GM19035 (cell line): Measurements from ENCODE around the gene EPAS1.
A peak's percentile ranks its signal among the peaks of the same experiment; 100 is the strongest.

ENCODE experiments used
- ATAC-seq: cut with Tn5 transposase; IDR thresholded peaks from one replicate; pipeline ENCODE4 v1.9.1; 2021; ENCODE audit not compliant: unreplicated experiment

Gene EPAS1

DNA sequence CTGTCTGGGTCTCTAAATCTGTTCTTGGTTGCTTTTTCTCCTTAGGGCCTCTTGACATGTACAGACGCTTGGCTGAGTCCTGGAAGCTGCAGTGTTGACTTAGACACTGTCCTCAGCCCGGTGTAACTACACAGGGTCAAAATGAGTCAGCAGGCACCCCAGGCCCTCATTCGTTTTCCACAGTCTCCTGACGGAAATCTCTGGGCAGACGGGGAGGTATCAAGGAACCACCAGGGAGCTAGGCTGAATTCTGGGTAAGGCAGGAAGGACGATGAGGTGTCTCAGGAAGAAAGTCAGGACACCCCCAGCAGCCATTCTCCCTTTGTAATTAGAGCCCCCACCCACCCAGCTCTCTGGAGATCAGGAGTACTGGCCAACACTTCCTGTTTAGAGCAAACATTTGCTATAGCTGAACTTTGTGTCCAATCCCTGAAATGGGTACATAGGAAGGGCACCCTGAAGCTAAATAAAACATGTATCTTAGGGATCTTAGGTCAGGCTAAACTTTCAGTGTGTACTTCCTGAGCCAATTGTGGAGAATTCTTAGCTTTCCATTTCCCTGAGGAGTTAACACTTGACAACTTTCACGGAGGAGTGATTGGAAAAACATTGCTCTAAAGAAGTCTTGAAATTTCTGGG is 23.9 kb upstream of the EPAS1 start:
- no peak for ATAC-seq

DNA sequence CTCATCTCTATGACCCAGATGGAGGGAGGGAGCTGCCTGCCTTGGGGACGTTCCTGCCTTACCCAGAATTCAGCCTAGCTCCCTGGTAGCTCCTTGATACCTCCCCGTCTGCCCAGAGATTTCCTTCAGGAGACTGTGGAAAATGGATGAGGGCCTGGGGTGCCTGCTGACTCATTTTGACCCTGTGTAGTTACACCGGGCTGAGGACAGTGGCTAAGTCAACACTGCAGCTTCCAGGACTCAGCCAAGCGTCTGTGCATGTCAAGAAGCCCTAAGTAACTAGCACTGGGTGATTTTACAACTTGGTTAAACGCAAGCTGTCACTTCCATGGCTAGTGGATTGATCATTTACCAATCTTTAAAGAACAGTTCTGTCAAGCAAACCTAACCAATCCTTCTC is 23.3 kb upstream of the EPAS1 start:
- ATAC-seq = no peak

DNA sequence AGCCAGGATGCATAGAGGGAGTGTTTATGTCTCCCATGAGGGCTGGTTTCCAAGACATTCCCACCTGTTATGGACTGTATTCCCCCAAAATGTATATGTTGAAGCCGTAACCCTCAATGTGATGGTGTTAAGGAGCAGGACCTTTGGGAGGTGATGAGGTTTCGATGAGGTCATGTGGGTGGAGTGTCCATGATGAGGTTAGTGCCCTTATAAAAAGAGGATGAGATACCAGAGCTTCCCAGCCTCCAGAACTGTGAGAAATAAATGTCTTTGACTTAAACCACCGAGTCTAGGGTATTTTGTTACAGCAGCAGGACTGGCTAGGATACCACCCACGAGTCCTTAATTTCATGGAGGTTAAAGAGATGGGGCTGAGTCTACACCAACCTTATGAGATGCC is 22.6 kb upstream of the EPAS1 start:
- ATAC-seq = no peak

DNA sequence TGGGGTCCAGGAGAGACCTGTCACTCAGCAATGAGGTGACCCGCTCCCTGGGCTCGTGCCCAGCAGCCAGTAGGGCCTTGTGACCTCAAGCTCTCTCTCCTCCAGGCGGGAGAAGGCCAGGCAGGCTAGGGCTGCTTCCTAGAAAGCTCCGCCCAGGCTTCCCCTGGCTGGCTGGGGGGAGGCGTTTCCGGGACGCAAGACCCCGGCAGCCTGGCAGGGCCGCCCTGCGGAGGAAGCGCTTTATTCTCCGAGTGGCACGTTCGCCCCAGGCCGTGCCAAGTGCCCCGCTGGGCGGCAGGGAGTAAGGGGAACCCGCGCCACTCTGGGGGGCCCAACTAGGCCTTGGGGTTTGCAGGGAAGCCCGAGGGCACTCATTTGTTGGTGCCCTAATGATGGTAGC is 21.2 kb upstream of the EPAS1 start:
- no peak for ATAC-seq

DNA sequence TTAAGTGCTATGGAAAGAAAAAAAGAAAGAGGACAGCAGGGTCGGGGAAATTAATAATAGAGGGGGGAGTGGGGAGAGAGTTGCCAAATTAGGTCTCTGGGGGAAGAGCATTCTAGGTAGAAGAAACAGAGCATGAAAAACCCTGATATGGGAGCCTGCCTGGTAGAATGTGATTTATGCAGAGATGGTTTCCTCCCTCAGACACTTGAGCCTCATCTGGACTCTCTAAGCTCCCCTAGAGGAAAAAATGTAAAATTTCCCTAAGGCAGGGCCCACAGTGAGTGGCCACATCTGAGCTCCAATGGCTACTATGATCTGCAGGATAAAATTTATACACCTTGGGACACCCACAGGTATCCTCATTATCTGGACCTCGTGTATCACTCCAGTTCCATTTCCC is 20.6 kb upstream of the EPAS1 start:
- no peak for ATAC-seq

DNA sequence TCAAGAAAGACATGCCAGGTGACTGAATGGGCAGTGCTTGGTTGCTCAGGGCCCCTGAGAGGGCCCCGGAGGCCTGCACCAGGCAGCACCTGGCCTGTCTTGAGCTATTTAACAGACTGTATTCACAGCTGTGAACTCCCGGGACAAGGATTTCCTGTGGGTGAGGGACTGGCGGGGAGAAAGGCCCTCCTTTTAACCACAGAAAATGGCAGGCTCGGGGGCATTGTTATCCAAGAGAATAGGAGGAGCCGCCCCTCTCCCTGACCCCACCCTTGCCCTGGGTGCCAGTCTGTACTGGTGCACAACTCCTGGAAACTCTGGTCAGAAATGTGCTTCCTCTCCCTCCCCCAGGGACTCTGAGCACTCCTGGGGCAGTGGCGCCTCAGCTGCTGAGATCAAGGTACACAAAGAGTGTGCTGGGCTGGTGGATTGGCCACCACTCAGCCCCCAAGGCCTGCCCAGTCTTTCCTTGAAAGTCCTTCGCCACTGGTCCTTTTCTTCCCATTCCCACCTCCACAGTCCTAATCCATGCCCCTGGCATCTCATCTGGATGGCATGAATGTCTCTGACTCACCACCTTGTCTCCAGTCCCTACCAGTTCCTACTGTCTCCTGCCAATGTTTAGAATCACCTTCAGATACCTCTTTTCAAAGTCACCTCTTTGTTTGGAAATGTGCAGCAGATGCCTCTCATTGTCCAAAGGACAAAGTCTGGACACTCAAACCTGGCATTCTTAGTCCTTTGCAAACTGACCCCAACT is 19.6 kb upstream of the EPAS1 start:
- no peak for ATAC-seq

DNA sequence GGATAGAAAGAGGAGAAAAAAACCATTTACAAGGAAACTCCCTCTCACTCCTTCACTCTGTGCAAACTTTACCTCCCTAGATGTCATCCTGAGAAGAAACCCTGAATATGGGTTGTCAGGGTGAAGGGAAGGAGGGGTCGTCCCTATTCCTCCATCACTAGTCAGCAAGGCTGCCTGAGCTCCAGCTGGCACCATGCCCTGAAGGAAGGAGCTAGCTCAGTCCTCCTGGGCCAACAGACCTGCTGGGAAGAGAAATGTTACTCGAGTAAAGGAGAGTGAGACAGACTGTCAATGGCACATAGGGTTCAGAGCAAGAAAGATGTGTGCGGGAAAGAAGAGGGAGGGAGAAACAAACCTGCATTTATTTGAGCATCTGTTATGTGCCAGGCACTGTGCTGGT is 18.3 kb upstream of the EPAS1 start:
- no peak for ATAC-seq

DNA sequence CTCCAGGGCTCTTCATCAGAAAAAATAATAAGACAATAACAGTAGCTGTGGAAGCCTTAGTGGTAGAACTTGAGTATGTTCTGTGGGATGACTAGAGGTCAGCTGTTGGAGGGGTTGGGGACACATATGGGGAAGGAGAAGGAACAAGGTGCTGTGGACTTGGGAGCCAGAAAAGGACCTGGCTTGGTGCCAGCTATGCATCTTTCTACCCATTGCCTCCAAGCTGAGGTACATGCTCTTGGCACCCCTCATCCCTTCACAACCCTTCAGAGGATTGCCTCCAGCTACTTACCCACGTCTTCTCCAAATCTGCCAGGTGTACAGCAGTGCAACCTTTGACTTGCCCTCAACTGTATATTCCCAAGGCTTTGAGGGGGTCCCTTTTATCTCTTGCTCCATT is 15.3 kb upstream of the EPAS1 start:
- no peak for ATAC-seq

DNA sequence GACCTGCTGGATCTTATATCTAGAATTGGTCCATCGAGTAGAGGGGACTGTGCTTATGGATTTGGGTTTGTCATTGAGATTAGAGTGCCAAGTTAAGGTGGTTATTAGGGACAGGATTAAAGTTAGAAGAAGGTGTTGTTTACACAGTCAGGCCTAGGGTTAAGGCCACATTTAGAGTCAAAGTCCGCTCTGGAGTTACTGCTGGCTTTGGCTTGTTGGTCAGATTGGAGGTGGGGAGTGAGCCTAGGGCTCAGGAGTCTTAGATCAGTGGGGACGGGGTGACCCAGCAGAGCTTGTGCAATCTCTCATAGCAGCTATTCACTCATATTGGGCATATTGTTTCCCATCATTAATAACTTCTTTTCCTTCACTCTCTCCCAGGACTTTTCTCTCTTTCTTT is 13.5 kb upstream of the EPAS1 start:
- ATAC-seq = no peak

DNA sequence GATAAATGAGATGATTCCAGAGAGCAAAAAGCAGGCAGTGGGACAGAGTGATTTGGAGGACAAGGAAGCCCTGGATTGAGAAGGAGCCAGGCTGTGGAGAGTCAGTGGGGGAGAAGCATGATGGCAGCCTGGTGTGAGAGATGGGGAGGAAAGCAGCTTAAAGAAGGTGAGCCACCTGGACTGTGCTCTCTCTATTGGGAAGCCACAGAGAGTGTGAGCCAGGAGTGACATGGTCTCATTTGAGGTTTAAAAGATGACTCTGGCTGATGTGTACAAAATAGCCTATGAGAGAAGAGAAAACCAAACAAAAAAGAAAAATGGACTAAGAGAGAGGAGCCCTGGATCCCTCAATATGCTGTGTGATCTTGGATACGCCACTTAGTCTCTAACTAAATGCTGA is 12.9 kb upstream of the EPAS1 start:
- ATAC-seq = no peak

DNA sequence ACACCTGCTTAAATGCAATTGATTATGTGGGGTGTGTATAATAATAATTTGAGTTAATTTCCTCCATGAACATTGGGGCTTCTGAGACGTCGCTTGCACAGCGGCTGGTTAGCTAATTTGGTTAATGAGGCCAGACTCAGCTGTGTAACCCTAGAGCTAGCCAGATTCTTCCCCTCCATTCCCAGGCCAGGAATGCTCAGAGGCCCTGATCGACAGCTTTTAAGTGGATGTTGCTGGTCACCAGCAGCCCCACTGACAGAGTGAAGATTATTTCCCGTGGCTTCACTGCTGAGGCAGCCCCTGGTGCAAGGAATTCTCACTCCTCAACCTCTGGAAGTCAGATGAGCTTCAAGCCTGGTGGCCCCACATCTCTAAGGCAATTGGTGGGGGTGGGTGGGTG is 12.4 kb upstream of the EPAS1 start:
- no peak for ATAC-seq

DNA sequence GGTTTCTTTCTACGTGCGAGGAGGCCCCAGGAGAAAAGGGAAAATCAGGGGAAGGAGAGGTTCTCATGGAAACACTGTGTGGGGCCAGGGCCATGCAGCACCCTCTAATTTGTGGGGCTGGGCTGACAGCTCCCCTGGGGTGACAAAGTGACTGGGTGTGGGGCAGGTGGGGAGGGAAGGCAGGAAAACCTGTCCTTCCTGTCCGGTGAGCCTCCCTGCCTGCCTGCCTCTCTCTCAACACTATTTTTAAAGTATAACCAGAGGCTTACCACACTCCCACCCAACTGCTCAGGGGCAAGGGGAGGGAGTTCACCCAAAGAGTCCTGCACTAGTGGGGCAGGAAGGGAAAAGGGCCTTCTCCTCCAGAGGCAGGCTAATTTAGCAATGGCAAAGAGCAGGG is 10.5 kb upstream of the EPAS1 start:
- ATAC-seq = no peak

DNA sequence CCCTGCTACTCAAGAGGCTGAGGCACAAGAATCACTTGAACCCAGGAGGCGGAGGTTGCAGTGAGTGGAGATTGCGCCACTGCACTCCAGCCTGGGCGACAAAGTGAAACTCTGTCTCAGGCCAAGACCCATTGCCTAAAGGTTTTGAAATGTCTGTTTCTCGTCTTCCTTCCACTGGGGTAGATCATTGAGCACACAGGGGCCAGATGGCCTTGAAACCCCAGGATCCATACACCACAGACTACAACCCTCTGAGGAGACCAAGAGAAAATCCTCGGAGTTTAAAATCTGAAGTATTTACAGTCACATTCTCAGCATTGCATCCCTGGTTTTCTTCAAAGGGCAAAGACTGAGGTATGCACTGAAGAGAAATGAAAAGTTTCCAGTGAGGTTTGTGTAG is 7.1 kb upstream of the EPAS1 start:
- ATAC-seq = no peak

DNA sequence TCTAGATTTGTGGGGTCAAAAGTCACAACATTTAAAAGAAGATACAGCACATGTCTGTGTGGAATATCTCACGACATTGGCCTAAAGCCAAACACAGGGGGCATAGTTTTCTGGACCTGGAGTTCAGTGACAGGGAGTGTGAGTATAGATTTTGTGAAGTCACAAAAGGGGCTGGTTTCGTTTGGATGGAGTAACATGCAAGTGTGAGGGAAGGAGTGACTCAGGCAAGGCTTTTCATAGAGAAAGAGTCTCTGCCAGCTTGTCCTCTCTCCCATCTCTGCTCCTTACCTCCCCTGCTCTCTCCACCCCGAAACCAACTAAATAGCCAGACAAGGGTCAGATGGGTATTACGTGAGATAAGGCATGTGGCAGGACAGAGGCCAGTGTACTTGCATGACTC is 3.7 kb upstream of the EPAS1 start:
- ATAC-seq = no peak

DNA sequence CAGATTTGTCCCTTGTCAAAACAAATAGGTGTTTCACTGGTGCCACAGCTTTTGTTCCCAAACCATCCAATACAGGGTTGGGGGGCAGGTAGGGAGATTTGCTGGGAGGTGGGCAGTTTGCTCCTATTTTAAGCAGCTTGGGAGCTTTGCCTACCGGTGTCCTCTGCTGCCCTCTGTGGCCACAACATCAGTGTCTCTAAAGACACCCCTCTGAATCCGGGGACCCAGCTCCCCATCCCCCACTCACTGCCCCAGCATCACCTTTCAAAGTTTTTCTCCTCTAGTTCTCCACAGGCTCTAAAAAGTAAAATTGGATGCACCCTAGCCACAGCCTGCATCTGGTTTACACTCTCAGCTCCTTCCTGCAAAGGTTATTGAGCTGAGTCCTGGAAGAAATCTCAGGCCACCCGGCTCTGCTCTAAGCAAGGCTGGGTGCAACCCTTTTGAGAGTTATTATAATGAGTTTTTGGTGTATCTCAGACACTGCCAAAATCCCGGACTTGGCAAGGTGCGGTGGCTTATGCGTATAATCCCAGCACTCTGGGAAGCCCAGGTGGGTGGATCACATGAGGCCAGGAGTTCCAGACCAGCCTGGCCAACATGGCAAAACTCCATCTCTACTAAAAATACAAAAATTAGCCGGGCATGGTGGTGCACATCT is 2.9 kb upstream of the EPAS1 start:
- ATAC-seq = no peak

DNA sequence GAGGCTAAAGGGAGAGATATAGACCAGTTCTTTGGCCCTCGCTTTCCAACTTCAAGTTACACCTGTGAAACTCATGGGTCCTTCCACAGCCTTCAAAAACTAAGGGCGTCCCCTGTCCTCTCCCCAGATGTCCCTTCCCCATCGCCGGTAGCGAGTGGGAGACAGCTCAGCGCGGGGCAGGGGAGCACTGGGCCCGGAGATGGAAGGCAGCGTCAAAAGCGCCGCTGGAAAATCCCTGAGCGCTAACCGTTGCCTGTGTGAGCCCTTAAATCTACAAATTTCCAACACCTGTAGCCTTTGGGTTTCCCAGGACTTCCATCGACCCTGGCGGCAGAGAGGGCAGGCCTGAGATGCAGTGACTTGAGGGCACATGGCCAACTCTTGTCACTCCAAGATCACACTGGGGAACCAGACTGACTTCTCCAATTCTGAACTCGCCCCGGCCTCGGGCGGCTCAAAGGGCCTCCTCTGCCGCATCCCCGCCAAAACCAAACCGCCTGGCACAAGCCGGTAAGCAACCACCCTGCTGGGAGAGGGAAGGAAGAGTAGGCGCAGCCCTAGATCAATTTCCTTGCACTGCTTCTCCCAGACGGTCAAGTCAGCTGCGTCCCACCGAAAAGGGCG is 879 bp upstream of the EPAS1 start:
- no peak for ATAC-seq

DNA sequence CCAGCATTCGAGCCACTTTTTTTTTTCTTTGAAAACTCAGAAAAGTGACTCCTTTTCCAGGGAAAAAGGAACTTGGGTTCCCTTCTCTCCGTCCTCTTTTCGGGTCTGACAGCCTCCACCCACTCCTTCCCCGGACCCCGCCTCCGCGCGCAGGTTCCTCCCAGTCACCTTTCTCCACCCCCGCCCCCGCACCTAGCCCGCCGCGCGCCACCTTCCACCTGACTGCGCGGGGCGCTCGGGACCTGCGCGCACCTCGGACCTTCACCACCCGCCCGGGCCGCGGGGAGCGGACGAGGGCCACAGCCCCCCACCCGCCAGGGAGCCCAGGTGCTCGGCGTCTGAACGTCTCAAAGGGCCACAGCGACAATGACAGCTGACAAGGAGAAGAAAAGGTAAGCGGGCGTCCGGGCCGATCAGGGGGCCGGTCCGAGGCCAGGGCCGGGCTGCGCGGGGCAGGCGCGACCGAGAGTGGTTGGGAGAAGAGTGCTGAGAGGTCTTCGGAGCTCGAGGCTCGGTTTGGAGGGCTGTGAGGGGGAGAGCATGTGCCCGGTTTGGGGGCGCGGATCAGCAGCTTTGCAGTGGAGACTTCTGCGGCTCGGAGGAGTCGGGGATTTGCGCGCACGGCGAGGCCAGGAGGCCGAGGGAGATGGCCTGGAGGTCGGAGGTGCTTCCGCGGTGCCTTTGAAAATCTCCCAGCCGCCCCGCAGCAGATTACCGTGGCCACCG is 502 bp downstream of the EPAS1 start:
- peak; percentile 38 for ATAC-seq

DNA sequence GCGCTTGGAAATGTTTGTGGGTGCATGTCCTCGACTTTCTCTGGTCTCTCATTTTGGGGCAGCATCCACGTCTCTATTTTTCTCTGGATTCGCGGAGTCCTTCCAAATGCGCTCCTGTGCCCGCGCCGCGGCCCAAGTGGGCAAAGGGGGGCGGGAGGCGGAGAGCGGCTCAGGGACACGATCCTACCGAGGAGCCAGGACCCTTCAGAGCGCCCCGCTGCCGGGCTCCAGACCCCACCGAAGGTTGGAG is 990 bp downstream of the EPAS1 start:
- no peak for ATAC-seq

DNA sequence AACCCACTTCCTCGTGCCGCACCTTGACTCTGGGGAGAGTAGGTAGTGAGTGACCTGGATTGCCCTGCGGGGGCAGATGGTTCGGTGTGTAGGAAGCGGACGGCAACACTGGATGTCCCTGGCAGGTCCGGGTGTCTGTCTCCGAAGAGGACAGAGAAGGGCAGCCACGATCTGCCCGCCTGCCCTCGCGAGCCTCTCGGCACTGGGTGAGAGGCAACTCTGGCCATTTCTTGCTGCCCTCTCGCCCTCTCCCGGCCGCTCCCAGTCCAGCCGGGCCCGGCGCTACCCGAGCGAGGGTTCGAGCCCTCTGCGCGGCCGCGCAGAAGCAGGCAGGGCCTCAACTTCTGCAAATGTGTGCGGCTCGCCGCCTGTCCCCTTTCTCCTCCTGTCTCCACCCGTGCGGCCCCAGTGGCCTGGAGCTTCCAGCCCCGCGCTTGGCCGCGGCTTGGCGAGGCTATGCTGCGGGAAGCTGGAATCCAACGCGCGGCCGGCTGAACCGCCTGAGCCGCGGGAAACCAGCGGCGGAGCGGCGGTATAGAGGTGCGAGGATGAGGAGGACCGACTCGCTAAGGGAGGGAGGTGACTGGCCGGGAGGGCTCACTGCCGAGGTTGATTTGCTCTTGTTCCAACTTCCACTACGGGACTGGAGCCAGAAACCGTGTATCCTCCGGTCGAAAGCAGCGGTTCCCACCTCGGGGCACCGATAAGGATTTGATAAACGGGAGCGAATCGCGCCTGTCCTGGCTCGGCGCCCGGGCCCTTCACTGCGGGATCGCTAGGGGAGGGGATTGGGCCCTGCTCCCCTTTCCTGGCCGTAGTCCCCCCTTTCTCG is 1.5 kb downstream of the EPAS1 start:
- ATAC-seq = no peak

DNA sequence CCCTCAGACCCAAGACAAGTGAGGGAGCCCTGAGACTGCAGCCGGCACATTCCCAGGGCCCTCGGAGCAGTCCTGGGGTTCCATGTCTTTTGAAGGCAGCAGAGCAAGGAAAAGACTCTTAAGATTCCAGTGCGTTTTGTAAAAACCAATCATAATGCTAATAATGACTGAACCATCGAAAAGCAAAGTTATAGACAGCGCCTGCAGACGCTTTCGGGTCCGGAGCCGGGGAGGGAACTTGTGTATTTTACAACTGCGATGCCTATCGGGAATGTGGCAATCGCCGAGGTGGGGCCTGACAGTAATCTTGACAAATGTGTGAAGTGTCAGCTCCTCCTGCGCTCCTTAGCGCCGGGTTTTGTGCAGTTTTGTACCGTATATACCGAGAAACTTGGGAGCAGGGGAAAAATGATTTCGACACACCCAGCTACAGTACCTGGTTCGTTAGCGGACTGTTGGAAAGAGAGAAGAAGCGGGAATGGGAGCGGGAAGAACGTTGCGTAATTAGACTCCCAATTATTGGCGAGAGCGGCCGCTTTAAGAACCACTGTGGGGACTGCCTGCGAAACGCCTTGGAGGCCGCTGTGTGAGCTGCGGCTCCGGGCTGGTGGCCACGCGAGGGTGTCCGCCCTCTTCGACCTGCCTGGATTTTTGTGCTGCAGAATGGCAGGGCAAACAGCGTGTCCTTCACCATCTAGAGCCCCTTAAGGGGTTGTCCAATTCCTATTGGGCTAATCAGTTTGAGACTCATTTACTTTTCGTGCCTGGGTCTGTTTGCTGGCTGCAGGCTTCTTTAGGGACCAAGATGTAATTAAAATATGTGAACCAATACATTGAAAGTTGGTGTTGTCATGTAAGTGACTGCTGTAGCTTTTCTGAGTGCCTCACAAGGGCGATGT is 2.4 kb downstream of the EPAS1 start:
- ATAC-seq = no peak
